ENCODE results near the gene TRIM9.

Gene TRIM9

GRCh38 chr14:50978529-50978871 is 116.4 kb downstream of the TRIM9 start:
- Histone ChIP-seq H3K27me3 (ENCODE audit: insufficient read depth, low read length) (no peaks in the 10 kb centered on the region), H3K4me1 (ENCODE audit: insufficient read depth, low read length) (peaks cover under 1% of the 10 kb centered on the region), H3K9ac (ENCODE audit: low read depth, low read length) (no peak overlapping the region), H3K9me3 (ENCODE audit: insufficient read depth, low read depth, low read length) (no peaks in the 10 kb centered on the region), H3K27ac (ENCODE audit: low read depth, low read length) (no peak overlapping the region), H3K36me3 (ENCODE audit: insufficient read depth, low read length) (no peaks in the 10 kb centered on the region), H3K4me3 (ENCODE audit: low read length) (no peak overlapping the region)
- WGBS, result 92% methylated on average over 3 of the region's 3 CpGs

DNA sequence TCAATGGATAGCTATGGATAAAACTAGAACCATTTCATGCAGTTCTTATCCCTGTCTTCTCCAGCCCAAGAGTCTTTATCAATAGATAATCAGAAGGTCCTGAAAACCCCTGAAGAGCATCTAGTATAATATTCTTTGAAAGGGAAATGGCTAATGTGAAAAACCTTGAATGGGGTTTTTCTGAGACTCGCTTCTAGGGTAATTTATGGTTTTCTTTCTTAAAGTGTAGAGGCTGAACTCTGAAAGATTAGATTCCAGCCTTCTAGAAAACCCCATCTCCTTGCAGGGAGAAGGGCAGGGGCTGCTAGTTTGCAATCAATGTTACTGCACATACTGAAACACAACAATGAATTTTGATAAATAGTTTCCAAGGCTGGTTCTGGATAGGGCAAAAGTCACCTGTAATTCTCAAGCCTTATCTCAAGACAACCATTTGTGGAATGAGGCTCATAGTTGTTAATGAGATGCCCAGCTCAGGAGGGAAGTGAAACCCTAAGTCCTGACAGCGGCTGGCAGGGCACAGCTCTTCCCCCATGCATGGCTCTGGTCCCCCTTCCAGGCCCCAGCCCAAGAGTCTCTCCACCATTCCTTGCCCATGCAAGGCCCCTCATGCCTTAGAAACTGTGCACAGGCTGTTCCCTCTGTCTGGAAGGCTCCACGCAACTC is 116.9 kb downstream of the TRIM9 start:
- Histone ChIP-seq H3K9ac (ENCODE audit: low read depth, low read length) (no peak overlapping the region), H3K36me3 (ENCODE audit: insufficient read depth, low read length) (no peaks in the 10 kb centered on the region), H3K9me3 (ENCODE audit: insufficient read depth, low read depth, low read length) (no peaks in the 10 kb centered on the region), H3K27ac (ENCODE audit: low read depth, low read length) (no peak overlapping the region), H3K4me3 (ENCODE audit: low read length) (no peak overlapping the region), H3K27me3 (ENCODE audit: insufficient read depth, low read length) (no peaks in the 10 kb centered on the region), H3K4me1 (ENCODE audit: insufficient read depth, low read length) (no peaks in the 10 kb centered on the region)
- WGBS, result 91% methylated on average over 3 of the region's 3 CpGs

DNA sequence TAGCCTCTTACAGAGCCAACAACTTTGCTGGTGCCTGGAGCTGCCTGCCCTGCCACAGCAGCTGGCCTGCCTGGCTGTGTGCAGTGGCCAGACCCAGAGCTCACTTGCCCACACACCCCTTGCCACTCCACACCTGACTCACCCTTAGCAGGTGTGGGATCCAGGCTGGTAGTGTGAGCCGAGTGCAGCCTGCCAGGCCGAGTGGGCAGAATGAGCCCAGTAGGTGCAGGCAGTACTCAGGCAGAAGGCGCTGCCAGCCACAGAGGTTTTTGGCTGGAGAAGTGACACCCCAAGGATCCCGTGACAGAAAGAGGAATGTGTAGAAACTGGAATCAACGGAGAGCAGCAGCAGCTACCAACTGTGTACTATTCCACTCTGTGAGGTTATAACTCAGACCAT is 120.8 kb downstream of the TRIM9 start:
- Histone ChIP-seq H3K4me3 (ENCODE audit: low read length) (no peak overlapping the region), H3K9me3 (ENCODE audit: insufficient read depth, low read depth, low read length) (no peaks in the 10 kb centered on the region), H3K27ac (ENCODE audit: low read depth, low read length) (no peak overlapping the region), H3K27me3 (ENCODE audit: insufficient read depth, low read length) (no peaks in the 10 kb centered on the region), H3K9ac (ENCODE audit: low read depth, low read length) (no peak overlapping the region), H3K4me1 (ENCODE audit: insufficient read depth, low read length) (no peaks in the 10 kb centered on the region), H3K36me3 (ENCODE audit: insufficient read depth, low read length) (no peaks in the 10 kb centered on the region)
- 80% methylated on average over 5 of the region's 5 CpGs for WGBS

DNA sequence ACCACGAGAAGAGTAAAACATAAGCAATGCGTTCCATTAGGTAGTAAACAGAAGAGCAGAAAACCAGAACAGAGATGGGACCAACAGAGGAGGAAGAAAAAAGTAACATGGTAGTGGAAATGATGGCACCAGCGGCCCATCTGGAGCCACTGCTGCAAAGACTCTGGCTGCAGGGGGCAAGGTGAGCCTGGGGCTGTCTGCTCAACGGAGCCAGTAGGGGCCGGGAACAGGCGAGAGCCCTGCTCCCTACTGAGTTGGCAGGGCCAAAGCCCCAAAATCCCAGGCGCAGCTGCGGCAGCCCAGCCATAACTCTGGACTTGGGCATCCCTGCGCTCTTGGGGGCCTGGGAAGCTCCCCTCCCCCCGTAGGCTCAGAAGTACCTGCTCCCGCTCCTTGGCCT is 122.2 kb downstream of the TRIM9 start:
- H3K9me3 ChIP-seq (ENCODE audit: insufficient read depth, low read depth, low read length), result no peaks in the 10 kb centered on the region
- H3K36me3 ChIP-seq (ENCODE audit: insufficient read depth, low read length), result no peaks in the 10 kb centered on the region
- 86% methylated on average over 11 of the region's 11 CpGs for WGBS
- H3K27me3 ChIP-seq (ENCODE audit: insufficient read depth, low read length), result no peaks in the 10 kb centered on the region
- no peak overlapping the region for H3K9ac ChIP-seq (ENCODE audit: low read depth, low read length)
- no peak overlapping the region for H3K4me3 ChIP-seq (ENCODE audit: low read length)
- no peaks in the 10 kb centered on the region for H3K4me1 ChIP-seq (ENCODE audit: insufficient read depth, low read length)
- H3K27ac ChIP-seq (ENCODE audit: low read depth, low read length), result no peak overlapping the region

DNA sequence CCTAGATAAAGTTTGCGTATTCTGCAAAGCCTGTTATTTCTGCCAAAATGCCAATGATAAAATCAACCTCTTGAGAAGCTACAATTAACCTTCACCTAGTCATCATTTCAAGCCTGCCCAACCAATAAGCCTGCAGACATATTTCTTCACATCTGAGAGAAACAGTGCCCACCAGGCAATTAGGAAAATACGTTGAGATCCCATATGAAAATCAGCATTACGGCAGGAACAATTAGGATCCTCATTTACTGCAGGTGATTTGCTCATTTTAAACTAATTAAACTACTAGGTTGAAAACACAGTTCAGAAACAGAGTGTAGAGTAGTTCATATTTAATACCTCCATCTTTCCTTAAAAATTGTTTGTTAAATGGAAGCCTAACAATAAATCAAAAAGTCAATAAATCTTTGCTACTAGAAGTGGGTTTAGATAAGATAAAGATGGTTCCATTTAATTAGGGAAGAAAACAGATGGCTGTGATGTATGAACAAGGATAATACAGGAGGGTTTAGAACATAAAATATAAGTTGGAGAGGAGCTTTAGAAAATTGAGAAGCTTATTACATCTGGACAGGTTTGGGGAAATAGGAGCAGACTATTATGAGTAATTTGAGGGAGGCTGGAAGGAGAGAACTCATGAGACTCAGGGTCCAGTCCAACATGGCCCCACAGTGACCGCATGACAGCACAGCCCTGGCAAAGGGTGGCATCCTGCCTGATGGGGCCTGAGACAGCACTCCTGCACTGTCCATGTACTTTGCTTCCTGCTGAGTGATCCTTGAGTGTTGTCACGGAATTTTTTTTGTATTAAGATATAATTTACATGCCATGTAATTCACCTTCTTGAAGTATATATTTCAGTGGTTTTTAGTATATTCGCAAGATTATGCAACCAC is 123.8 kb downstream of the TRIM9 start:
- no peak overlapping the region for H3K9ac ChIP-seq (ENCODE audit: low read depth, low read length)
- no peaks in the 10 kb centered on the region for H3K27me3 ChIP-seq (ENCODE audit: insufficient read depth, low read length)
- H3K27ac ChIP-seq (ENCODE audit: low read depth, low read length), result no peak overlapping the region
- no peaks in the 10 kb centered on the region for H3K4me1 ChIP-seq (ENCODE audit: insufficient read depth, low read length)
- no peaks in the 10 kb centered on the region for H3K36me3 ChIP-seq (ENCODE audit: insufficient read depth, low read length)
- no peaks in the 10 kb centered on the region for H3K9me3 ChIP-seq (ENCODE audit: insufficient read depth, low read depth, low read length)
- WGBS, result 96% methylated on average over 5 of the region's 6 CpGs
- H3K4me3 ChIP-seq (ENCODE audit: low read length), result no peak overlapping the region

- Histone ChIP-seq H3K36me3 (ENCODE audit: insufficient read depth, low read length) (no peaks in the 10 kb centered on the region), H3K4me1 (ENCODE audit: insufficient read depth, low read length) (no peaks in the 10 kb centered on the region), H3K9ac (ENCODE audit: low read depth, low read length) (no peak overlapping the region), H3K9me3 (ENCODE audit: insufficient read depth, low read depth, low read length) (no peaks in the 10 kb centered on the region), H3K27me3 (ENCODE audit: insufficient read depth, low read length) (no peaks in the 10 kb centered on the region), H3K4me3 (ENCODE audit: low read length) (no peak overlapping the region), H3K27ac (ENCODE audit: low read depth, low read length) (no peak overlapping the region)
- WGBS, result 87% methylated on average over 2 of the region's 2 CpGs
Observed at GRCh38 chr14:50967790-50968189, 127.1 kb downstream of the TRIM9 start.

DNA sequence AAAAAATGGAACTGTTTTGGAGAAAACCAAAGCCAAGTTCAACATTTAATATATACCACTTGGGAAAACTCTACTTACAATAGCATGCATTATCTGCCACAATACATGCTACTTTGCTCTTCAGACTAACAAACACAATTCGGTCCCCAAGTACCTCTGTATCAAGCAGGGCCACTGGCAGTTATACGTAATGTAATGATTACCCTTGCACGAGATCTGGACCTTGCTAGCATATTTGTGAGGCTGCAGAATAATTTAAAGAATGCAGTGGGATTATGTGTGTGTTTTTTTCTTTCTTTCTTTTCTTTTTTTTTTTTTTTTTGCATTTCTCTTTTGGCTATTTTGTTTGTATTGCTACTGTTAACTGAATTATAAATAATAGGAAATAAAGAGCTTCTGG is 127.8 kb downstream of the TRIM9 start:
- Histone ChIP-seq H3K4me3 (ENCODE audit: low read length) (no peak overlapping the region), H3K27ac (ENCODE audit: low read depth, low read length) (no peak overlapping the region), H3K9me3 (ENCODE audit: insufficient read depth, low read depth, low read length) (no peaks in the 10 kb centered on the region), H3K4me1 (ENCODE audit: insufficient read depth, low read length) (no peaks in the 10 kb centered on the region), H3K27me3 (ENCODE audit: insufficient read depth, low read length) (no peaks in the 10 kb centered on the region), H3K36me3 (ENCODE audit: insufficient read depth, low read length) (no peaks in the 10 kb centered on the region), H3K9ac (ENCODE audit: low read depth, low read length) (no peak overlapping the region)
- 84% methylated on average over 3 of the region's 3 CpGs for WGBS

- H3K27ac ChIP-seq (ENCODE audit: low read depth, low read length), result no peak overlapping the region
- no peaks in the 10 kb centered on the region for H3K4me1 ChIP-seq (ENCODE audit: insufficient read depth, low read length)
- 88% methylated on average over 5 of the region's 5 CpGs for WGBS
- H3K9ac ChIP-seq (ENCODE audit: low read depth, low read length), result no peak overlapping the region
- H3K36me3 ChIP-seq (ENCODE audit: insufficient read depth, low read length), result no peaks in the 10 kb centered on the region
- H3K4me3 ChIP-seq (ENCODE audit: low read length), result no peak overlapping the region
- no peaks in the 10 kb centered on the region for H3K9me3 ChIP-seq (ENCODE audit: insufficient read depth, low read depth, low read length)
- no peaks in the 10 kb centered on the region for H3K27me3 ChIP-seq (ENCODE audit: insufficient read depth, low read length)
Observed at GRCh38 chr14:50964683-50965390, 130.1 kb downstream of the TRIM9 start.

GRCh38 chr14:50963919-50964318 is 131.0 kb downstream of the TRIM9 start:
- Histone ChIP-seq H3K4me3 (ENCODE audit: low read length) (no peak overlapping the region), H3K36me3 (ENCODE audit: insufficient read depth, low read length) (no peaks in the 10 kb centered on the region), H3K27ac (ENCODE audit: low read depth, low read length) (no peak overlapping the region), H3K9me3 (ENCODE audit: insufficient read depth, low read depth, low read length) (no peaks in the 10 kb centered on the region), H3K9ac (ENCODE audit: low read depth, low read length) (no peak overlapping the region), H3K4me1 (ENCODE audit: insufficient read depth, low read length) (no peaks in the 10 kb centered on the region), H3K27me3 (ENCODE audit: insufficient read depth, low read length) (no peaks in the 10 kb centered on the region)
- 94% methylated on average over 5 of the region's 5 CpGs for WGBS

DNA sequence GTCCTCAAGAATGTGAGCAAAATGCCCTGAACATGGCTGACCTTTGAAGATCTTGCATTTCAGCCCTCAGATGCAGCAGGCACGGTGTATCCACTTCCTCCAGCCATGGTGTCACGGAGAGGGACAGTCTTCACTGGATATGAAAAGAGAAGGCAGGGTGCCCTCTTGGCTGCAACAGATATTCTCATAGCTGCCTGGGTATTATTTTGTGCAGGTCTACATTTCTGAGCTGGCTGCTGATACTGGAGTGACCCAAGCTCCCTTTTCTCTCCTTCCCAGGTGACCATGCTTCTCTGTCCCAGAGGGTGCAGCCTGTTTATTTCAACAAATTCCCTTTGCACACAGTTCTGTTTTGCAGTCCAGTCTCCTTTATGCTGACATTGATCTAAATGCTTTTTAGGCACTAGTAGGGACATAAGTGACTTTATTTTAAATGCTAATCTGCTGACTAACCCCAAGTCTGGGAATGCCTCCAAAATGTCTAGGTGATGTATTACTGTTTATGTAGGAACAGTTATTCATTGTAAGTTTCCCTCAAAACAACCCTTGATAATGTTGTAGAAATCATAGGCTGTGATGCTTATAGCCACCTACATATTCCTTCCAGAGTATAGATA is 133.2 kb downstream of the TRIM9 start:
- Histone ChIP-seq H3K27ac (ENCODE audit: low read depth, low read length) (no peak overlapping the region), H3K9me3 (ENCODE audit: insufficient read depth, low read depth, low read length) (no peaks in the 10 kb centered on the region), H3K9ac (ENCODE audit: low read depth, low read length) (no peak overlapping the region), H3K36me3 (ENCODE audit: insufficient read depth, low read length) (no peaks in the 10 kb centered on the region), H3K4me3 (ENCODE audit: low read length) (no peak overlapping the region), H3K4me1 (ENCODE audit: insufficient read depth, low read length) (no peaks in the 10 kb centered on the region), H3K27me3 (ENCODE audit: insufficient read depth, low read length) (no peaks in the 10 kb centered on the region)
- 82% methylated on average over 2 of the region's 2 CpGs for WGBS

DNA sequence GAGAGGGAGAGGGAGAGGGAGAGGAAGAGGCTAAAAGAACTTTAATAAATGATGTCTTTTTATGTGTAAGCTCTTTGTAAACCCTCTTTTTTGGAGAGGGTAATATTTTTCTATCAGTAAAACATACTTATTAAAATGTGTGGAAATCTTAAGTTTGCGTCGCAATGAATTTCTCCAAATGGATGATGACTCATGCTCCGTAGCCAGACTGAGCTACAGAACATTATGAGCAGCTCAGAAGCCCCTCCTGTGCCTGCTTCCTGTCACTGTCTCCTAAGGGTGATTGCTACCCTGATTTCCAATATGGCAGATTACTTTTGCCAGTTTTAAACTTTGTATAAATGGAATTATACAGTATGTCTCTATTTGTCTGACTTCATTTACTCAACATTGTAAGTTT is 137.6 kb downstream of the TRIM9 start:
- Histone ChIP-seq H3K27me3 (ENCODE audit: insufficient read depth, low read length) (no peaks in the 10 kb centered on the region), H3K9ac (ENCODE audit: low read depth, low read length) (no peak overlapping the region), H3K4me1 (ENCODE audit: insufficient read depth, low read length) (peaks cover 5% of the 10 kb centered on the region; the same call in 1 of the 2 replicates), H3K36me3 (ENCODE audit: insufficient read depth, low read length) (no peaks in the 10 kb centered on the region), H3K27ac (ENCODE audit: low read depth, low read length) (no peak overlapping the region), H3K9me3 (ENCODE audit: insufficient read depth, low read depth, low read length) (no peaks in the 10 kb centered on the region), H3K4me3 (ENCODE audit: low read length) (no peak overlapping the region)
- 93% methylated on average over 3 of the region's 3 CpGs for WGBS
